Gastroesophageal sphincter (tissue), 4 donors: ENCODE data around the gene LRRFIP2. TPM values are rescaled to one million over a fixed set of nuclear protein-coding genes. Genes with fewer than 3 reads are reported as not detected.

Source experiments
- ATAC-seq: fragments of 150-250 bp; one replicate; pipeline ENCODE4 v1.9.1; 2016; ENCODE audit warnings: mild to moderate bottlenecking, moderate library complexity
- H3K27ac ChIP-seq, 4 donors: fragments of 200-600 bp; sonication (generic) in 3 of 4; 1 replicate in 3 of 4; 2 replicates in 1 of 4; pipeline ENCODE4 v1.5.1; 2016 to 2019
- H3K27me3 ChIP-seq: fragments of 200-600 bp; sonication (generic); one replicate; pipeline ENCODE4 v1.5.1; 2019
- H3K36me3 ChIP-seq, 2 donors: fragments of 200-600 bp; sonication (generic); one replicate each; pipeline ENCODE4 v1.5.1; 2019; ENCODE audit warnings: control low read depth in 1 of 2
- H3K4me1 ChIP-seq, 3 donors: fragments of 200-600 bp; sonication (generic); 1 replicate in 2 of 3; 2 replicates in 1 of 3; pipeline ENCODE4 v1.5.1; 2016 to 2019; ENCODE audit warnings: control low read depth in 2 of 3
- H3K4me3 ChIP-seq, 2 donors: fragments of 200-600 bp; sonication (generic); one replicate each; pipeline ENCODE4 v1.5.1; 2019; ENCODE audit warnings: mild to moderate bottlenecking in 1 of 2, moderate library complexity in 1 of 2
- H3K9me3 ChIP-seq, 3 donors: fragments of 200-600 bp; sonication (generic); one replicate each; pipeline ENCODE4 v1.5.1; 2017 to 2019; ENCODE audit warnings: control low read depth in 2 of 3
- CTCF ChIP-seq, 4 experiments: fragments of 200-600 bp in 2 of 4; fragments of 450-650 bp in 2 of 4; sonication (generic) in 1 of 4; IDR thresholded peaks; one replicate each; pipeline ENCODE4 v1.5.1; 2017 to 2019; ENCODE audit warnings: antibody characterized with exemption in 4 of 4, mild to moderate bottlenecking in 2 of 4, moderate library complexity in 2 of 4
- EP300 ChIP-seq: sonication (generic); formaldehyde crosslinking; IDR thresholded peaks from one replicate; pipeline ENCODE4 v1.6.1; 2017; ENCODE audit warnings: antibody characterized with exemption, mild to moderate bottlenecking
- POLR2A ChIP-seq, 2 donors: fragments of 450-650 bp; IDR thresholded peaks; one replicate each; pipeline ENCODE4 v1.6.1; 2017; ENCODE audit warnings: antibody characterized with exemption in 2 of 2, mild to moderate bottlenecking in 2 of 2, moderate library complexity in 1 of 2
- POLR2AphosphoS5 ChIP-seq: sonication (generic); formaldehyde crosslinking; IDR thresholded peaks from one replicate; pipeline ENCODE4 v1.6.1; 2017; ENCODE audit warnings: antibody characterized with exemption
- WGBS, 2 donors: methylation state at CpG; one replicate each; pipeline ENCODE4 v1.1.5; 2018; ENCODE audit warnings: low coverage in 1 of 2; 5-methylcytosine and 5-hydroxymethylcytosine counted together
- total RNA-seq, 4 donors: library from RNA; depleted of rRNA; stranded (reverse); fragments of >200 nt; gene quantifications; one replicate each; pipeline ENCODE4 v1.1.0, GENCODE V29; 2016

The LRRFIP2 gene
- total RNA-seq, 4 donors from 2014 or later: 79.4 to 123 (median 88.4) TPM

- Histone ChIP-seq H3K9me3 (no peaks in the 10 kb centered on the region), H3K4me1 (peaks cover 0 to 39% (median 0%) of the 10 kb centered on the region in 3 donors), H3K27me3 (no peaks in the 10 kb centered on the region), H3K27ac (no peak overlapping the region), H3K36me3 (peaks cover 0 to 13% of the 10 kb centered on the region in 2 donors), H3K4me3 (no peak overlapping the region)
- WGBS, 2 donors: 33 to 45% methylated on average over 1 of the region's 1 CpG
- no peak for ATAC-seq
- TF ChIP-seq EP300 (no peak), POLR2AphosphoS5 (no peak), POLR2A (IDR thresholded peaks at IDR 0.05) (no peak), CTCF (IDR thresholded peaks at IDR 0.05) (no peak)
Observed at GRCh38 chr3:37137516-37137915, 36.9 kb downstream of the LRRFIP2 start.

- Histone ChIP-seq H3K4me3 (no peak overlapping the region), H3K4me1 (peaks cover 2 to 49% (median 4%) of the 10 kb centered on the region in 3 donors), H3K36me3 (no peaks in the 10 kb centered on the region), H3K27ac (no peak overlapping the region), H3K9me3 (no peaks in the 10 kb centered on the region), H3K27me3 (no peaks in the 10 kb centered on the region)
- TF ChIP-seq POLR2AphosphoS5: no peak
- no peak for TF ChIP-seq CTCF (IDR thresholded peaks at IDR 0.05)
- no peak for TF ChIP-seq POLR2A (IDR thresholded peaks at IDR 0.05)
- no peak for TF ChIP-seq EP300
- ATAC-seq: no peak
- 92 to 94% methylated on average over 2 of the region's 2 CpGs for WGBS, 2 donors
Observed at GRCh38 chr3:37136067-37136466, 38.3 kb downstream of the LRRFIP2 start.

GRCh38 chr3:37135561-37135960 lies 38.8 kb downstream of the LRRFIP2 start:
- no peak for TF ChIP-seq EP300
- TF ChIP-seq POLR2AphosphoS5: no peak
- TF ChIP-seq CTCF (IDR thresholded peaks at IDR 0.05): no peak
- TF ChIP-seq POLR2A (IDR thresholded peaks at IDR 0.05): no peak
- 94 to 100% methylated on average over 1 of the region's 1 CpG for WGBS, 2 donors

GRCh38 chr3:37132334-37132733 lies 42.0 kb downstream of the LRRFIP2 start:
- WGBS, 2 donors: 100% methylated on average over 1 of the region's 1 CpG
- TF ChIP-seq EP300 (no peak), POLR2AphosphoS5 (no peak)
- no peak overlapping the region for H3K27ac ChIP-seq

More at GRCh38 chr3:37135561-37135960, 38.8 kb downstream of the LRRFIP2 start:
- Histone ChIP-seq H3K4me3 (no peak overlapping the region), H3K36me3 (no peaks in the 10 kb centered on the region), H3K4me1 (peaks cover 2 to 54% (median 4%) of the 10 kb centered on the region in 3 donors), H3K27me3 (no peaks in the 10 kb centered on the region), H3K27ac (no peak overlapping the region), H3K9me3 (no peaks in the 10 kb centered on the region)
- ATAC-seq: no peak

GRCh38 chr3:37131860-37132144 lies 42.6 kb downstream of the LRRFIP2 start:
- no peak for ATAC-seq
- no peak overlapping the region for H3K4me3 ChIP-seq
- no peaks in the 10 kb centered on the region for H3K36me3 ChIP-seq
- peaks cover 2 to 31% (median 4%) of the 10 kb centered on the region in 3 donors for H3K4me1 ChIP-seq
- TF ChIP-seq CTCF (IDR thresholded peaks at IDR 0.05): no peak
- no peak for TF ChIP-seq POLR2AphosphoS5
- TF ChIP-seq EP300: no peak
- TF ChIP-seq POLR2A (IDR thresholded peaks at IDR 0.05): no peak
- H3K27me3 ChIP-seq: no peaks in the 10 kb centered on the region
- WGBS, 2 donors: 28 to 52% methylated on average over 2 of the region's 2 CpGs
- H3K27ac ChIP-seq: no peak overlapping the region
- no peaks in the 10 kb centered on the region for H3K9me3 ChIP-seq

More at GRCh38 chr3:37132334-37132733, 42.0 kb downstream of the LRRFIP2 start:
- Histone ChIP-seq H3K4me3 (no peak overlapping the region), H3K36me3 (no peaks in the 10 kb centered on the region), H3K9me3 (no peaks in the 10 kb centered on the region), H3K4me1 (peaks cover 2 to 31% (median 4%) of the 10 kb centered on the region in 3 donors), H3K27me3 (no peaks in the 10 kb centered on the region)
- no peak for ATAC-seq
